Stimulated activated CD4-positive, alpha-beta T cell treated with anti-CD3 and anti-CD28 coated beads, Interleukin-1b, Interleukin-23, amount 100 ng/mL, for 48 hours (primary cell): ENCODE results near the gene RARG.
"Not testable (repeated sequence)": the region's sequence is repeated elsewhere in the genome, so short reads cannot be mapped to it uniquely, and the experiment has no call there.

Experiments used
- DNase-seq: peaks from one replicate; pipeline ENCODE4 v3.0.0-alpha.2; 2020

The RARG gene

GRCh38 chr12:53166837-53167236 lies 65.2 kb downstream of the RARG start:
- DNase-seq = no peak

GRCh38 chr12:53163008-53163407 lies 69.0 kb downstream of the RARG start:
- DNase-seq = not testable (repeated sequence)

GRCh38 chr12:53161119-53161911 lies 70.7 kb downstream of the RARG start:
- no peak for DNase-seq

- no peak for DNase-seq
Measured at GRCh38 chr12:53160673-53161072, 71.3 kb downstream of the RARG start.
